Ascending aorta (tissue), 2 donors: ENCODE data around the gene NUDT21. TPM values are rescaled to one million over a fixed set of nuclear protein-coding genes. Genes with fewer than 3 reads are reported as not detected.

Experiments used
- DNase-seq, 2 donors: peaks; one replicate each; pipeline ENCODE4 v3.0.0-alpha.2; 2019; ENCODE audit warnings: low spot score in 2 of 2
- H3K27ac ChIP-seq, 2 donors: fragments of 200-600 bp; sonication (generic); one replicate each; pipeline ENCODE4 v1.5.1; 2016 to 2017; ENCODE audit warnings: mild to moderate bottlenecking in 1 of 2
- H3K27me3 ChIP-seq: fragments of 200-600 bp; sonication (generic); one replicate; pipeline ENCODE4 v1.5.1; 2017
- H3K36me3 ChIP-seq, 2 donors: fragments of 200-600 bp; sonication (generic); one replicate each; pipeline ENCODE4 v1.5.1; 2016
- H3K4me1 ChIP-seq, 2 donors: fragments of 200-600 bp; sonication (generic); one replicate each; pipeline ENCODE4 v1.5.1; 2016 to 2017; ENCODE audit warnings: mild to moderate bottlenecking in 1 of 2
- H3K4me3 ChIP-seq, 2 donors: fragments of 200-600 bp; sonication (generic); one replicate each; pipeline ENCODE4 v1.5.1; 2016 to 2017; ENCODE audit warnings: mild to moderate bottlenecking in 1 of 2
- H3K9me3 ChIP-seq, 2 donors: fragments of 200-600 bp; sonication (generic); one replicate each; pipeline ENCODE4 v1.5.1; 2016
- intact Hi-C: fragments of 100-400 bp; cut with DNase I; formaldehyde crosslinking; loops from one replicate; pipeline ENCODE4 v1.15.1; 2023
- total RNA-seq: library from RNA; depleted of rRNA; stranded (reverse); fragments of >200 nt; gene quantifications from one replicate; pipeline ENCODE4 v1.1.0, GENCODE V29; 2016
- TF ChIP-seq, protein P1 (sequence below), 3 experiments: fragments of 200-600 bp in 2 of 3; fragments of 450-650 bp in 1 of 3; sonication (generic) in 2 of 3; IDR thresholded peaks; one replicate each; pipeline ENCODE4 v1.5.1; 2016 to 2019; ENCODE audit warnings: antibody characterized with exemption in 3 of 3, mild to moderate bottlenecking in 1 of 3, moderate library complexity in 1 of 3

The NUDT21 gene
- total RNA-seq, 1 donor from 2014 or later: 5.3 TPM

DNA sequence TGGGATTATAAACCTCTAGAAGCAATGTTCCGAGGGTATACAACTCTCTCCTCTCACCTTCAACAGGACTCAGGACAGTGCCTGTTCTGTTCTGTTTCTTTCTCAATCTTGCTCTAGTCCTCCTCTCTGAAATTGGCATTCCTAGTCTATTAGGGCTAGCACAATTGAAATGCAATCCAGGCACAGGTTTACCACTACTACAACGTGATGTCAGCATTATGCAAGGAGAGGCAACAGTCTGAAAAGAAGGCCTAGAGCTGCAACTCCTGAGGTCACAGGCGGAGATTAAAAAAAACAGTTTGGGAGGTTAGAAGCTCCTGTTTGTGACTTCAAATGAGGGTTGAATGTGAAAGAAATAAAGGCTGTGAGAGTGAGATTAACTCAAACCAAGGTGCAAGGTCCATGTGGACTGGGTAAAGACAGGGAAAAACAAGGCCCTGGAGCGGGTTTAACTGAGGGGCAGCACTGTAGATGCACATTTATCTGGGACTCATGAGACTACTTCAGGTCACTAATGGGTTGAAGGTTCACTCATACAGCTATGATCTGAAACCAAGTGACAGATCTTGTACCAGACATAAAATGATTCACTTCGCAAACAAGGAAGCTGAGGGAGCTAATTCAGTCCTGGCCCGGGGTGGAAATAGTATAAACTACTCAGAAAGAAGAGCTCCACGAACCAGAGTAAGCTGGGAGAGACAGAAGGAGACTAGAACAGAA is 42.6 kb downstream of the NUDT21 start:
- Histone ChIP-seq H3K36me3 (peaks cover 32 to 62% of the 10 kb centered on the region in 2 donors), H3K27me3 (no peaks in the 10 kb centered on the region), H3K4me3 (no peak overlapping the region), H3K4me1 (no peaks in the 10 kb centered on the region), H3K9me3 (no peaks in the 10 kb centered on the region), H3K27ac (no peak overlapping the region)
- TF ChIP-seq, protein P1, sequence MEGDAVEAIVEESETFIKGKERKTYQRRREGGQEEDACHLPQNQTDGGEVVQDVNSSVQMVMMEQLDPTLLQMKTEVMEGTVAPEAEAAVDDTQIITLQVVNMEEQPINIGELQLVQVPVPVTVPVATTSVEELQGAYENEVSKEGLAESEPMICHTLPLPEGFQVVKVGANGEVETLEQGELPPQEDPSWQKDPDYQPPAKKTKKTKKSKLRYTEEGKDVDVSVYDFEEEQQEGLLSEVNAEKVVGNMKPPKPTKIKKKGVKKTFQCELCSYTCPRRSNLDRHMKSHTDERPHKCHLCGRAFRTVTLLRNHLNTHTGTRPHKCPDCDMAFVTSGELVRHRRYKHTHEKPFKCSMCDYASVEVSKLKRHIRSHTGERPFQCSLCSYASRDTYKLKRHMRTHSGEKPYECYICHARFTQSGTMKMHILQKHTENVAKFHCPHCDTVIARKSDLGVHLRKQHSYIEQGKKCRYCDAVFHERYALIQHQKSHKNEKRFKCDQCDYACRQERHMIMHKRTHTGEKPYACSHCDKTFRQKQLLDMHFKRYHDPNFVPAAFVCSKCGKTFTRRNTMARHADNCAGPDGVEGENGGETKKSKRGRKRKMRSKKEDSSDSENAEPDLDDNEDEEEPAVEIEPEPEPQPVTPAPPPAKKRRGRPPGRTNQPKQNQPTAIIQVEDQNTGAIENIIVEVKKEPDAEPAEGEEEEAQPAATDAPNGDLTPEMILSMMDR (IDR thresholded peaks at IDR 0.05): no peak
- no peak for DNase-seq
- intact Hi-C loops: no loop called here

DNA sequence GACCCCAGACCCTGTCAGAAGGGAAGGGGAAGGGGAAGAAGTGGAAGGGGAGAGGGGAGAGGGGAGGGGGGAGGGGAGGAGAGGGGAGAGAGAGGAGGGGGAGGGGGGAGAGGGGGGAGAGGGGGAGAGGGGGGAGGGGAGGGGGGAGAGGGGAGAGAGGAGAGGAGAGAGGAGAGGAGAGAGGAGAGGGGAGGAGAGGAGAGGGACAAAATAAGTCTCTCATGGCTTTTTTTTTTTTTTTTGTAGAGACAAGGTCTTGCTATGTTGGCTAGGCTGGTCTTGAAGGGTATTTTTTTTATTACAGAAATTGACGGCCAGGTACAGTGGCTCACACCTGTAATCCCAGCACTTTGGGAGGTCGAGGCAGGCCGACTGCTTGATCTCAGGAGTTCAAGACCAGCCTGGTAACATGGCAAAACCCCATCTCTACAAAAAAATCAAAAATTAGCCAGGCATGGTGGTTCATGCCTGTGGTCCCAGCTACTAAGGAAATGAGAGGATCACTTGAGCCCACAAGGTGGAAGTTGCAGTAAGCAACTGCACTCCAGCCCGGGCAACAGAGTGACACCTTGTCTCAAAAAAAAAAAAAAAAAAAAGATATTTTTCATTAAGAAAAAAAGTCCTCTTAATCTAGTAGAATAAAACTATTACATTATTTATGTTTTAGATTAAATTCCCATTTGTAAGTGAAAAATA is 45.0 kb downstream of the NUDT21 start:
- TF ChIP-seq, protein P1 (IDR thresholded peaks at IDR 0.05): no peak
- Histone ChIP-seq H3K9me3 (no peaks in the 10 kb centered on the region), H3K27ac (no peak overlapping the region), H3K27me3 (no peaks in the 10 kb centered on the region), H3K4me1 (no peaks in the 10 kb centered on the region), H3K4me3 (no peak overlapping the region), H3K36me3 (peaks cover 51 to 71% of the 10 kb centered on the region in 2 donors)
- DNase-seq: no peak
- intact Hi-C loops: no loop called here

DNA sequence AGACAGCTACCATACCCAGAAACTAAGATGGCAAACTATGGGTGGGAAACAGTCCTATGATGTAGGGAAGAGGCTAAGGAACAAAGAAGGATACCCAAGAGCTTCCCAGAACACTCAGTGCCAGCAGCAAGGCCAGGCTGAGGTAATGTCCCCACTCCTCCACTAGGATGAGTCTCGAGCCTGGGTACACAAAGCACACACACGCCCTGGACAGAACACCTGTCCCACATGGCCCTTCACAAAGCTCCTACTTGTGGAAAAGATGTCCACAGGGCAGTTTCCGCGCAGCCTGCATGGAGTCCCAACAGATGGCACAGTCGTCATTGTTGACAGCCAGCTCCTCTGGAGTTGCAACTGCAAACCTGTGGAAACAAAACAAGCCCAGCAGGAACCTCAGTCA is 49.6 kb downstream of the NUDT21 start:
- H3K36me3 ChIP-seq: peaks cover 49 to 69% of the 10 kb centered on the region in 2 donors
- intact Hi-C loops: no loop called here
- TF ChIP-seq, protein P1 (IDR thresholded peaks at IDR 0.05): no peak
- no peaks in the 10 kb centered on the region for H3K4me1 ChIP-seq
- H3K27me3 ChIP-seq: no peaks in the 10 kb centered on the region
- H3K4me3 ChIP-seq: no peak overlapping the region
- DNase-seq: no peak
- H3K27ac ChIP-seq: no peak overlapping the region
- no peaks in the 10 kb centered on the region for H3K9me3 ChIP-seq

- H3K36me3 ChIP-seq: peaks cover 49 to 66% of the 10 kb centered on the region in 2 donors
Observed at GRCh38 chr16:56400458-56400857, 50.7 kb downstream of the NUDT21 start.

GRCh38 chr16:56399486-56399885 is 51.6 kb downstream of the NUDT21 start:
- TF ChIP-seq, protein P1 (IDR thresholded peaks at IDR 0.05): no peak
- H3K27me3 ChIP-seq: no peaks in the 10 kb centered on the region
- H3K36me3 ChIP-seq: peaks cover 47 to 56% of the 10 kb centered on the region in 2 donors
- no peak overlapping the region for H3K4me3 ChIP-seq
- H3K9me3 ChIP-seq: no peaks in the 10 kb centered on the region
- no peak for DNase-seq
- intact Hi-C loops: no loop called here
- H3K27ac ChIP-seq: no peak overlapping the region
- no peaks in the 10 kb centered on the region for H3K4me1 ChIP-seq

More at GRCh38 chr16:56400458-56400857, 50.7 kb downstream of the NUDT21 start:
- intact Hi-C loops: no loop called here
- no peak overlapping the region for H3K4me3 ChIP-seq
- no peaks in the 10 kb centered on the region for H3K27me3 ChIP-seq
- DNase-seq: no peak
- H3K27ac ChIP-seq: no peak overlapping the region
- TF ChIP-seq, protein P1 (IDR thresholded peaks at IDR 0.05): no peak
- no peaks in the 10 kb centered on the region for H3K4me1 ChIP-seq
- H3K9me3 ChIP-seq: no peaks in the 10 kb centered on the region
